ENCODE results near the gene EIF4E1B.

EIF4E1B gene

DNA sequence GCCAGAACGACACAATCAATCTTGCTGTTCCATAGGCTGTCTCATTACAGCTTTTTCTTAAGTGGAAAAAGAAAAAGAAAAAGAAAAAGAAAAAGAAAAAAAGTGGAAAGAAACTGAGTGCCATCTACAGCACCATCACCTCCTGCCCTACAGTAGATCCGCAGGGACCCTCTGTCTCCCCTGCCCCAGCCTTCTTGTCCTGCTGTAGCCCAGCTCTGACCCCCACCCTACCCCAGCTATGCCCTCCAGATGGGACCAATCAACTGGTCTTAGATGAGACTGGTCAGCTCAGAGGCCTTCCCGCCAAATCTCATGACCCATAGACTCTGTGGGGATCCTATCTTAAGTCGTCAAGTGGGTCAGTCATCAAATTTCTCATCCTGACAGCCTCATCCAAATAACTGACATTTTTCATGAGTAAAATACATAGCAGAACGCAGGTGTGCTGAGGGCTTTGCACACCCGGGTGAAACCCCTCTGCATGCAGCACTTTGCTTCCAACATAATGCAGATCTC lies 51.6 kb downstream of the EIF4E1B start:
- no peaks in the 10 kb centered on the region for H3K9me2 ChIP-seq (replicated peaks; ENCODE audit: low read depth, low read length)
- H3K4me3 ChIP-seq (ENCODE audit: low read length, poor library complexity, severe bottlenecking) = no peak overlapping the region
- H3K4me2 ChIP-seq (ENCODE audit: low read depth, low read length, poor library complexity, severe bottlenecking) = no peak overlapping the region
- H3K9ac ChIP-seq (ENCODE audit: low read depth, low read length, poor library complexity, severe bottlenecking) = no peak overlapping the region
- no peak overlapping the region for H2AFZ ChIP-seq (ENCODE audit: low read length)
- TF ChIP-seq, protein P1, sequence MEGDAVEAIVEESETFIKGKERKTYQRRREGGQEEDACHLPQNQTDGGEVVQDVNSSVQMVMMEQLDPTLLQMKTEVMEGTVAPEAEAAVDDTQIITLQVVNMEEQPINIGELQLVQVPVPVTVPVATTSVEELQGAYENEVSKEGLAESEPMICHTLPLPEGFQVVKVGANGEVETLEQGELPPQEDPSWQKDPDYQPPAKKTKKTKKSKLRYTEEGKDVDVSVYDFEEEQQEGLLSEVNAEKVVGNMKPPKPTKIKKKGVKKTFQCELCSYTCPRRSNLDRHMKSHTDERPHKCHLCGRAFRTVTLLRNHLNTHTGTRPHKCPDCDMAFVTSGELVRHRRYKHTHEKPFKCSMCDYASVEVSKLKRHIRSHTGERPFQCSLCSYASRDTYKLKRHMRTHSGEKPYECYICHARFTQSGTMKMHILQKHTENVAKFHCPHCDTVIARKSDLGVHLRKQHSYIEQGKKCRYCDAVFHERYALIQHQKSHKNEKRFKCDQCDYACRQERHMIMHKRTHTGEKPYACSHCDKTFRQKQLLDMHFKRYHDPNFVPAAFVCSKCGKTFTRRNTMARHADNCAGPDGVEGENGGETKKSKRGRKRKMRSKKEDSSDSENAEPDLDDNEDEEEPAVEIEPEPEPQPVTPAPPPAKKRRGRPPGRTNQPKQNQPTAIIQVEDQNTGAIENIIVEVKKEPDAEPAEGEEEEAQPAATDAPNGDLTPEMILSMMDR (conservative IDR thresholded peaks at IDR 0.05; ENCODE audit: low read length) = no peak
- TF ChIP-seq EZH2phosphoT487 (IDR thresholded peaks at IDR 0.05; ENCODE audit: borderline replicate concordance) = no peak
- no peaks in the 10 kb centered on the region for H3K27me3 ChIP-seq (ENCODE audit: insufficient read depth, low read length, poor library complexity, severe bottlenecking)
- H4K20me1 ChIP-seq (ENCODE audit: insufficient read depth, low read length, poor library complexity, severe bottlenecking) = no peaks in the 10 kb centered on the region
- no peaks in the 10 kb centered on the region for H3F3A ChIP-seq (ENCODE audit: low read depth)
- H3K79me2 ChIP-seq (ENCODE audit: insufficient read depth, low read length) = no peaks in the 10 kb centered on the region
- H3K36me3 ChIP-seq (ENCODE audit: insufficient read depth, low read length) = no peaks in the 10 kb centered on the region
- no peaks in the 10 kb centered on the region for H3K9me3 ChIP-seq (ENCODE audit: insufficient read depth, low read depth, low read length)
- H3K4me1 ChIP-seq (ENCODE audit: insufficient read depth, low read length, poor library complexity, severe bottlenecking) = peaks cover under 1% of the 10 kb centered on the region

DNA sequence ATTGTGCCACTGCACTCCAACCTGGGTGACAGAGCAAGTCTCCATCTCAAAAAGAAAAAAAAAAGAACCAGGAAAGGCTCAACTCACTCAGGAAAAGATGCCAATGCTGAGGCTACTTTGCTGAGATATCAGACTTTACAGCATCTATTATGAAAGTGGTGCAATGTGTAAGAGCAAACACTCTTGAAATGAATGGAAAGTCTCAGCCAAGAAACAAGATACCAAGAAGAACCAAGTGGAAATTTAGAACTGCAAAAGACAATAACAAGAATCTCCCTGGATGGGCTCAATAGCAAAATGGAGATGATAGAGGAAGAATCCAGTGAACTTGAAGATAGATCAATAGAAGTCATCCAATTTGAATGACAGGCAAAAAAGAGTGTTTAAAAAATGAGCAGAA lies 54.5 kb downstream of the EIF4E1B start:
- Histone ChIP-seq H3F3A (ENCODE audit: low read depth) (no peaks in the 10 kb centered on the region), H3K4me2 (ENCODE audit: low read depth, low read length, poor library complexity, severe bottlenecking) (no peak overlapping the region), H3K27me3 (ENCODE audit: insufficient read depth, low read length, poor library complexity, severe bottlenecking) (no peaks in the 10 kb centered on the region), H3K9me3 (ENCODE audit: insufficient read depth, low read depth, low read length) (no peaks in the 10 kb centered on the region), H3K4me3 (ENCODE audit: low read length, poor library complexity, severe bottlenecking) (no peak overlapping the region), H2AFZ (ENCODE audit: low read length) (no peak overlapping the region), H3K36me3 (ENCODE audit: insufficient read depth, low read length) (no peaks in the 10 kb centered on the region), H3K9me2 (replicated peaks; ENCODE audit: low read depth, low read length) (no peaks in the 10 kb centered on the region), H3K4me1 (ENCODE audit: insufficient read depth, low read length, poor library complexity, severe bottlenecking) (no peaks in the 10 kb centered on the region), H4K20me1 (ENCODE audit: insufficient read depth, low read length, poor library complexity, severe bottlenecking) (no peaks in the 10 kb centered on the region), H3K79me2 (ENCODE audit: insufficient read depth, low read length) (no peaks in the 10 kb centered on the region), H3K9ac (ENCODE audit: low read depth, low read length, poor library complexity, severe bottlenecking) (no peak overlapping the region)
- TF ChIP-seq, protein P1 (conservative IDR thresholded peaks at IDR 0.05; ENCODE audit: low read length) = no peak
- TF ChIP-seq EZH2phosphoT487 (IDR thresholded peaks at IDR 0.05; ENCODE audit: borderline replicate concordance) = no peak

DNA sequence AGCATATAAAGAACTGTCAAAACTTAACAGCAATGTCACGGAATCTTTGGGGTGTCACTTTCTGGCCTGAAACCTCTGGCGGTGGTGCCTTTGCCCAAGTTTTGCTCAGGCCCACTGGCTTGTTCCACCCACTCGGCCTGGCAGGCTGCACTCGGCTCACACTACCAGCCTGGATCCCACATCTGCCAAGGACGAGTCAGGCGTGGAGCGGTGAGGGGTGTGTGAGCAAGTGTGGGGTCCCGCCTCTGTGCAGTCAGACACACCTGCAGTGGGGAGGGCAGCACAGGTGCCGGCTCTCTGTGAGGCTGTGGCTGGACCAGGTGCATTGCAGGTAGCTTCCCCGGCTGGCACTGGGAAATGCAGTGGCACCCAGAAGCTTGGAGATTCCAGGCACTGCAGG lies 56.8 kb downstream of the EIF4E1B start:
- no peak overlapping the region for H3K9ac ChIP-seq (ENCODE audit: low read depth, low read length, poor library complexity, severe bottlenecking)
- H3K9me2 ChIP-seq (replicated peaks; ENCODE audit: low read depth, low read length) = no peaks in the 10 kb centered on the region

More for the DNA sequence above, 56.8 kb downstream of the EIF4E1B start:
- Histone ChIP-seq H3K9me3 (ENCODE audit: insufficient read depth, low read depth, low read length) (no peaks in the 10 kb centered on the region), H3F3A (ENCODE audit: low read depth) (no peaks in the 10 kb centered on the region), H3K4me1 (ENCODE audit: insufficient read depth, low read length, poor library complexity, severe bottlenecking) (no peaks in the 10 kb centered on the region), H3K27me3 (ENCODE audit: insufficient read depth, low read length, poor library complexity, severe bottlenecking) (no peaks in the 10 kb centered on the region), H4K20me1 (ENCODE audit: insufficient read depth, low read length, poor library complexity, severe bottlenecking) (no peaks in the 10 kb centered on the region), H2AFZ (ENCODE audit: low read length) (no peak overlapping the region), H3K4me3 (ENCODE audit: low read length, poor library complexity, severe bottlenecking) (no peak overlapping the region), H3K79me2 (ENCODE audit: insufficient read depth, low read length) (no peaks in the 10 kb centered on the region), H3K4me2 (ENCODE audit: low read depth, low read length, poor library complexity, severe bottlenecking) (no peak overlapping the region), H3K36me3 (ENCODE audit: insufficient read depth, low read length) (no peaks in the 10 kb centered on the region)
- TF ChIP-seq, protein P1 (conservative IDR thresholded peaks at IDR 0.05; ENCODE audit: low read length) = no peak
- TF ChIP-seq EZH2phosphoT487 (IDR thresholded peaks at IDR 0.05; ENCODE audit: borderline replicate concordance) = no peak

Data from Loucy (cell line).